ENCODE data around the gene EPB41L2. TPM values are rescaled to one million over a fixed set of nuclear protein-coding genes. Genes with fewer than 3 reads are reported as not detected.

The EPB41L2 gene
- total and polyA plus RNA-seq, 2 donors (not counting 1 experiment from before 2014, with no cell fraction given), result 113 to 264 TPM

DNA sequence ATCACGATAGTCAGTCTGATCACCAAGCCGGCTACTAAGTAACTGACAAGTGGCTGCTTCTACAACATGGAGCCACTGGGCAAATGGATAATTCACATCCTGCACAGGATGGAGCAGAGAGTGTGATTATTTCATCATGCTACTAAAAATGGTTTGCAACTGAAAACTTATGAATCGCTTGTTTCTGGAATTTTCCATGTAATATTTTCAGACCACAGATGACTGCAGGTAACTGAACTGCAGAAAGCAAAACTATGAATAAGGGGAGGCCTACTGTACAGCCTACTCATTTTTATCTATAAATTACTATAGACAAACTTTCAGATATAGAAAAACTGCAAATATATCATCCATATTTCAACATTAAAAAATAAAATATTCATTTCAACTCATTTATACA is 91.5 kb downstream of the EPB41L2 start:
- H3K9me3 ChIP-seq (ENCODE audit: control insufficient read depth, insufficient read depth, low read depth, low read length), result no peaks in the 10 kb centered on the region

DNA sequence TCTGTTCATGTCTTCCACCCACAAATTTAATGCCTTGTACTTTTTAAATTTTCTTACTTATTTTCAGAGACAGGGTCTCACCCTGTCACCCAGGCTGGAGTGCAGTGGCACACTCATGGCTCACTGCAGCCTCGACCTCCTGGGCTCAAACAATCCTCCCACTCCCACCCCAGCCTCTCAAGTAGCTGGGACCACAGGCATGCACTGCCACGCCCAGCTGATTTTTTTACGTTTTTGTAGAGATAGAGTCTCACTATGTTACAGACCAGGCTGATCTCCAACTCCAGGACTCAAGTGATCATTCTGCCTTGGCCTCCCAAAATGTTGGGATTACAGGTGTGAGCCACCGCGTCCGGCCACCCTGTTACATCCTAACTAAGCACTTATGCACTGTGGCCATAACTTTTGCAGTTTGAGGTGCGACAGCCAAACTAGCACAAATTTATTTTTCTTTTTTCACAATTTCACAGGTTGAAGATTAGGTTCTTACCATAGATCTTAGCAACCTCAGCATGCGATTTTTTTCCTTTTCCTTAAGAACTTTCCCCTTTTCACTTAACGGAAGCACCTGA is 92.1 kb downstream of the EPB41L2 start:
- peak in 1 of 2 donors; percentile 36 for DNase-seq (ENCODE audit: low read depth in 2 of 2)
- Histone ChIP-seq H3K4me3 (replicated peaks in 1 of 4; ENCODE audit: control extremely low read depth in 1 of 4, insufficient read depth in 1 of 4, low read depth in 3 of 4, low read length in 4 of 4) (no peak overlapping the region), H3K4me1 (ENCODE audit: control insufficient read depth, extremely low read depth, insufficient read depth, low read length) (peaks cover 18% of the 10 kb centered on the region), H3K9ac (ENCODE audit: insufficient read depth, low read length) (no peak overlapping the region), H3K4me2 (ENCODE audit: extremely low read depth, insufficient read depth, low read length) (no peak overlapping the region), H3K27me3 (ENCODE audit: control insufficient read depth, insufficient read depth, low read length) (no peaks in the 10 kb centered on the region), H4K20me1 (ENCODE audit: control insufficient read depth, extremely low read depth, insufficient read depth, low read length) (no peaks in the 10 kb centered on the region), H2AFZ (ENCODE audit: low read length) (no peak overlapping the region), H3K36me3 (ENCODE audit: control insufficient read depth, insufficient read depth, low read length) (no peaks in the 10 kb centered on the region), H3K9me3 (ENCODE audit: control insufficient read depth, insufficient read depth, low read depth, low read length) (no peaks in the 10 kb centered on the region), H3K79me2 (ENCODE audit: control insufficient read depth, insufficient read depth, low read length) (peaks cover 52% of the 10 kb centered on the region), H3K27ac (ENCODE audit: insufficient read depth, low read length) (peak overlapping the region; percentile 57)
- TF ChIP-seq, protein P1, sequence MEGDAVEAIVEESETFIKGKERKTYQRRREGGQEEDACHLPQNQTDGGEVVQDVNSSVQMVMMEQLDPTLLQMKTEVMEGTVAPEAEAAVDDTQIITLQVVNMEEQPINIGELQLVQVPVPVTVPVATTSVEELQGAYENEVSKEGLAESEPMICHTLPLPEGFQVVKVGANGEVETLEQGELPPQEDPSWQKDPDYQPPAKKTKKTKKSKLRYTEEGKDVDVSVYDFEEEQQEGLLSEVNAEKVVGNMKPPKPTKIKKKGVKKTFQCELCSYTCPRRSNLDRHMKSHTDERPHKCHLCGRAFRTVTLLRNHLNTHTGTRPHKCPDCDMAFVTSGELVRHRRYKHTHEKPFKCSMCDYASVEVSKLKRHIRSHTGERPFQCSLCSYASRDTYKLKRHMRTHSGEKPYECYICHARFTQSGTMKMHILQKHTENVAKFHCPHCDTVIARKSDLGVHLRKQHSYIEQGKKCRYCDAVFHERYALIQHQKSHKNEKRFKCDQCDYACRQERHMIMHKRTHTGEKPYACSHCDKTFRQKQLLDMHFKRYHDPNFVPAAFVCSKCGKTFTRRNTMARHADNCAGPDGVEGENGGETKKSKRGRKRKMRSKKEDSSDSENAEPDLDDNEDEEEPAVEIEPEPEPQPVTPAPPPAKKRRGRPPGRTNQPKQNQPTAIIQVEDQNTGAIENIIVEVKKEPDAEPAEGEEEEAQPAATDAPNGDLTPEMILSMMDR (conservative IDR thresholded peaks at IDR 0.05 in 1 of 2, IDR thresholded peaks at IDR 0.05 in 1 of 2; ENCODE audit: low read depth in 1 of 2, low read length in 2 of 2), result no peak
- TF ChIP-seq EZH2 (IDR thresholded peaks at IDR 0.05; ENCODE audit: low read length, missing control alignments), result no peak

More for the DNA sequence above, 91.5 kb downstream of the EPB41L2 start:
- no peaks in the 10 kb centered on the region for H4K20me1 ChIP-seq (ENCODE audit: control insufficient read depth, extremely low read depth, insufficient read depth, low read length)
- H3K27ac ChIP-seq (ENCODE audit: insufficient read depth, low read length), result no peak overlapping the region
- H3K4me3 ChIP-seq (replicated peaks in 1 of 4; ENCODE audit: control extremely low read depth in 1 of 4, insufficient read depth in 1 of 4, low read depth in 3 of 4, low read length in 4 of 4), result no peak overlapping the region
- H3K4me1 ChIP-seq (ENCODE audit: control insufficient read depth, extremely low read depth, insufficient read depth, low read length), result peaks cover 14% of the 10 kb centered on the region
- H3K36me3 ChIP-seq (ENCODE audit: control insufficient read depth, insufficient read depth, low read length), result no peaks in the 10 kb centered on the region
- H3K4me2 ChIP-seq (ENCODE audit: extremely low read depth, insufficient read depth, low read length), result no peak overlapping the region
- H2AFZ ChIP-seq (ENCODE audit: low read length), result no peak overlapping the region
- TF ChIP-seq, protein P1 (conservative IDR thresholded peaks at IDR 0.05 in 1 of 2, IDR thresholded peaks at IDR 0.05 in 1 of 2; ENCODE audit: low read depth in 1 of 2, low read length in 2 of 2), result no peak
- no peak for TF ChIP-seq EZH2 (IDR thresholded peaks at IDR 0.05; ENCODE audit: low read length, missing control alignments)
- H3K27me3 ChIP-seq (ENCODE audit: control insufficient read depth, insufficient read depth, low read length), result no peaks in the 10 kb centered on the region
- H3K9ac ChIP-seq (ENCODE audit: insufficient read depth, low read length), result no peak overlapping the region
- DNase-seq (ENCODE audit: low read depth in 2 of 2), result no peak
- peaks cover 46% of the 10 kb centered on the region for H3K79me2 ChIP-seq (ENCODE audit: control insufficient read depth, insufficient read depth, low read length)

DNA sequence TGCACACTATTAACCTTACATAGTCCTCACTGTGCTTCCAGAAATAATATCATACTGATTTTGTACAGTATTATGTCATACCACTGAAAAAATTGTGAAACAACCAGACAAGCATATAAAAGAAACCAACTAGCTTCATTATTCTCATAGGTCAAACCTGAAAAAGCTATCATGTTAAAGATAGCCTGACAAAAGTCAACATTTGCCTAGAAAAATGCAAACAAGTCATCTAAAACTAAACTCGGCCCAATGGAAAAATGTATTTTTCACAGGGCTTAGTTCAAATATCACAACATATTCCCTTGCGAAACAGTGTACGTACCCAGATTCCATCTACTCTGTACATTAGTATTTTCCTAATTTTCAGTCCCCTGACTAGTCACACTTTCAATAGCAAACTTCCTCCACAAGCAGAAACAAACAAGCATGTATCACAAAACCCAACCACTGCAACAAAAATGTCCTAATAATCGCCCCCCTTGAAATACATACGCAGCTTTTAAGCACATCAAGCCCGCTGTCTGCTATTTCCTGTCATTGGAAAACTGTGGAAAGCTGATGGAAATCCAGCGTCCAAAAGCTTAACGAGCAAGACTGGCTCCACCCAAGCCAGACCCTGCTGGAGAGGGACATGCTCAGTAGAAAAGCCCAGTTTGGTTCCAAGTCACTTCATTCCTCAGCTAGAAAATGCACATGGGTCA is 93.1 kb downstream of the EPB41L2 start:
- Histone ChIP-seq H3K4me3 (replicated peaks in 1 of 4; ENCODE audit: control extremely low read depth in 1 of 4, insufficient read depth in 1 of 4, low read depth in 3 of 4, low read length in 4 of 4) (peak overlapping the region; percentile 60 to 72 (median 62)), H3K9me3 (ENCODE audit: control insufficient read depth, insufficient read depth, low read depth, low read length) (no peaks in the 10 kb centered on the region), H4K20me1 (ENCODE audit: control insufficient read depth, extremely low read depth, insufficient read depth, low read length) (no peaks in the 10 kb centered on the region), H2AFZ (ENCODE audit: low read length) (no peak overlapping the region), H3K4me2 (ENCODE audit: extremely low read depth, insufficient read depth, low read length) (peak overlapping the region; percentile 79), H3K36me3 (ENCODE audit: control insufficient read depth, insufficient read depth, low read length) (no peaks in the 10 kb centered on the region), H3K9ac (ENCODE audit: insufficient read depth, low read length) (peak overlapping the region; percentile 27), H3K27me3 (ENCODE audit: control insufficient read depth, insufficient read depth, low read length) (no peaks in the 10 kb centered on the region), H3K4me1 (ENCODE audit: control insufficient read depth, extremely low read depth, insufficient read depth, low read length) (peaks cover 18% of the 10 kb centered on the region), H3K27ac (ENCODE audit: insufficient read depth, low read length) (peak overlapping the region; percentile 57), H3K79me2 (ENCODE audit: control insufficient read depth, insufficient read depth, low read length) (peaks cover 56% of the 10 kb centered on the region)
- DNase-seq (ENCODE audit: low read depth in 2 of 2), result peak in 1 of 2 donors; percentile 85
- TF ChIP-seq, protein P1 (conservative IDR thresholded peaks at IDR 0.05 in 1 of 2, IDR thresholded peaks at IDR 0.05 in 1 of 2; ENCODE audit: low read depth in 1 of 2, low read length in 2 of 2), result no peak
- no peak for TF ChIP-seq EZH2 (IDR thresholded peaks at IDR 0.05; ENCODE audit: low read length, missing control alignments)
